OCI-LY3 (cell line): ENCODE data around the gene MCC.

Experiments used
- EZH2phosphoT487 ChIP-seq: fragments of 200-600 bp; shearing (Covaris generic); IDR thresholded peaks from 2 replicates; pipeline ENCODE4 v1.6.1; 2018; ENCODE audit warnings: antibody characterized with exemption, mixed run types, low read depth
- TF ChIP-seq, protein P1 (sequence below): fragments of 200-600, 300-600 bp; sonication (generic); IDR thresholded peaks from 2 replicates; pipeline ENCODE4 v1.5.1; 2014; ENCODE audit warnings: antibody characterized with exemption, low read length, low read depth

DNA sequence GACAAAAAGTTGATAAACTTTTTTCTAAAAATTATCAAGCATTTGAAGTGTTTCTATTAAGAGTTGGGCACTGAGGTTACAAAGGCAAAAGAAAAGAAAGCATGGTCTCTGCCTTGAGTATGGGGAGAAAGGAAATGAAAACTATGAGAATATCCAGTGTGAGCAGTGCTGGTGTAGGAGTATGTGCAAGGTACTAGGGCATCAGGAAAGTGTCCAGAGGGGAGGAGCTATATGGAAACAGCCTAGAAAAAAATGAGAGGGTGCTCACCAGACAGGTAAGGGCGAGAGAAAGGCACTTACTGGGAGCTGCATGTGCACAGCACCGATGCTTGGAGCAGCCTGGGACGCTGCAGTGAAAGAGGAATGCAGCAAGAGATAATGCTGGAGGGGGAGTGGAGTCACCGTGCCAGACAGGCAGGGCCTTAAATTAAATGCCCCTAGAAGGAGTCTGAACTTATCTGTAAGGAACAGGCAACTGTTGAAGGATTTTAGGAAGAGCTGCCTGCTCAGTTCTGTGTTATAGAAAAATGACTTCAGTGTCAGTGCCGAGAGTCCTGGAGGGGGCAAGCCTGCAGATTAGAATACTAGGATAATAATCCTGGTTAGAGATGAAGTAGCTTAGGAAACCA, 14.0 kb downstream of the MCC start:
- TF ChIP-seq, protein P1, sequence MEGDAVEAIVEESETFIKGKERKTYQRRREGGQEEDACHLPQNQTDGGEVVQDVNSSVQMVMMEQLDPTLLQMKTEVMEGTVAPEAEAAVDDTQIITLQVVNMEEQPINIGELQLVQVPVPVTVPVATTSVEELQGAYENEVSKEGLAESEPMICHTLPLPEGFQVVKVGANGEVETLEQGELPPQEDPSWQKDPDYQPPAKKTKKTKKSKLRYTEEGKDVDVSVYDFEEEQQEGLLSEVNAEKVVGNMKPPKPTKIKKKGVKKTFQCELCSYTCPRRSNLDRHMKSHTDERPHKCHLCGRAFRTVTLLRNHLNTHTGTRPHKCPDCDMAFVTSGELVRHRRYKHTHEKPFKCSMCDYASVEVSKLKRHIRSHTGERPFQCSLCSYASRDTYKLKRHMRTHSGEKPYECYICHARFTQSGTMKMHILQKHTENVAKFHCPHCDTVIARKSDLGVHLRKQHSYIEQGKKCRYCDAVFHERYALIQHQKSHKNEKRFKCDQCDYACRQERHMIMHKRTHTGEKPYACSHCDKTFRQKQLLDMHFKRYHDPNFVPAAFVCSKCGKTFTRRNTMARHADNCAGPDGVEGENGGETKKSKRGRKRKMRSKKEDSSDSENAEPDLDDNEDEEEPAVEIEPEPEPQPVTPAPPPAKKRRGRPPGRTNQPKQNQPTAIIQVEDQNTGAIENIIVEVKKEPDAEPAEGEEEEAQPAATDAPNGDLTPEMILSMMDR, result no peak
- no peak for TF ChIP-seq EZH2phosphoT487
